ENCODE data around the gene WIPF1.

WIPF1 gene

GRCh38 chr2:174512345-174512744, 85.3 kb downstream of the WIPF1 start:
- DNase-seq (ENCODE audit: low spot score) (no peak), ATAC-seq (ENCODE audit: low read depth) (no peak)
- H3K27ac ChIP-seq (ENCODE audit: poor library complexity, severe bottlenecking) = no peak overlapping the region
- no peaks in the 10 kb centered on the region for H3K27me3 ChIP-seq (ENCODE audit: insufficient read depth, poor library complexity, severe bottlenecking)
- no peak overlapping the region for H3K4me3 ChIP-seq (ENCODE audit: severe bottlenecking)
- H3K9me3 ChIP-seq (ENCODE audit: severe bottlenecking) = peaks cover 11% of the 10 kb centered on the region
- TF ChIP-seq CTCF (IDR thresholded peaks at IDR 0.05; ENCODE audit: poor library complexity, severe bottlenecking) = no peak
- H3K36me3 ChIP-seq (ENCODE audit: low read depth) = no peaks in the 10 kb centered on the region
- no peaks in the 10 kb centered on the region for H3K4me1 ChIP-seq (ENCODE audit: insufficient read depth, poor library complexity, severe bottlenecking)

DNA sequence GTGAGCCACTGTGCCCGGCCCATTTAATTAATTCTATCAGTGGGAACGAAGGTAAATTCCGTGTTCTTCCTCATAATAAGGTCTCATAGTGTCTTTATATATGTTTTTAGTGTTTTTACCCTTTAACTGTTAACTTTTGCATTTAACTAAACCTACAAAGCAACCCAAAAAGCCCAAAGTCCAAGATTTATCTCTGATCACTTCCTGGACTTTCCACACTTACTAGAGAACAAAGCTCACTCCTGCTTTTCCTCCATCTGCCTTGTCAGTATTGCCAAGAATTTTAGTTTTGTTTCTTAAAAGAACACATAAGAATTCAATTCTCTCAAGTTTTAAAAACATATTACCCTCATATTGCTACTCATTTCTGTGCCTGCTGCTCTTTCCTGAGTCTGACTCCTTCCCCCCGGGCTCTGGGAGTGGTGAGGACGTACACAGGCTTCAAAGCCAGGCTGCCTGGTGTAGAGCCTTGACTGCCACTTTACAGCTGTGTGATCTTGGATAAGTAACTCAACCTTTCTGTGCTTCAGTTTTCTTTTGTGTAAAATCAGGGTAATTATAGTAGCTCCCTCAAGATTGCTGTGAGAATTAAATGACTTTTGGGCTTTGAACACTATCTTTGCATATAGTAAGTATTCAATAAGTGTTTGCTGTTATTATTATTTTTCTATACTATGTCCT, 85.9 kb downstream of the WIPF1 start:
- Histone ChIP-seq H3K27me3 (ENCODE audit: insufficient read depth, poor library complexity, severe bottlenecking) (no peaks in the 10 kb centered on the region), H3K27ac (ENCODE audit: poor library complexity, severe bottlenecking) (no peak overlapping the region), H3K9me3 (ENCODE audit: severe bottlenecking) (peaks cover 11% of the 10 kb centered on the region), H3K4me1 (ENCODE audit: insufficient read depth, poor library complexity, severe bottlenecking) (no peaks in the 10 kb centered on the region), H3K36me3 (ENCODE audit: low read depth) (no peaks in the 10 kb centered on the region), H3K4me3 (ENCODE audit: severe bottlenecking) (no peak overlapping the region)
- TF ChIP-seq CTCF (IDR thresholded peaks at IDR 0.05; ENCODE audit: poor library complexity, severe bottlenecking) = no peak
- ATAC-seq (ENCODE audit: low read depth) (no peak), DNase-seq (ENCODE audit: low spot score) (no peak)

- Histone ChIP-seq H3K9me3 (ENCODE audit: severe bottlenecking) (peaks cover 11% of the 10 kb centered on the region), H3K27me3 (ENCODE audit: insufficient read depth, poor library complexity, severe bottlenecking) (no peaks in the 10 kb centered on the region), H3K27ac (ENCODE audit: poor library complexity, severe bottlenecking) (no peak overlapping the region), H3K36me3 (ENCODE audit: low read depth) (no peaks in the 10 kb centered on the region), H3K4me3 (ENCODE audit: severe bottlenecking) (no peak overlapping the region), H3K4me1 (ENCODE audit: insufficient read depth, poor library complexity, severe bottlenecking) (no peaks in the 10 kb centered on the region)
- DNase-seq (ENCODE audit: low spot score) (no peak), ATAC-seq (ENCODE audit: low read depth) (no peak)
- TF ChIP-seq CTCF (IDR thresholded peaks at IDR 0.05; ENCODE audit: poor library complexity, severe bottlenecking) = no peak
Observed at GRCh38 chr2:174510583-174511189, 86.9 kb downstream of the WIPF1 start.
